Daoy (cell line): ENCODE data around the gene ZDHHC11B. TPM values are rescaled to one million over a fixed set of nuclear protein-coding genes. Genes with fewer than 3 reads are reported as not detected.
A peak's percentile ranks its signal among the peaks of the same experiment; 100 is the strongest.
"Not testable (repeated sequence)": the region's sequence is repeated elsewhere in the genome, so short reads cannot be mapped to it uniquely, and the experiment has no call there.

Experiments used
- DNase-seq: peaks from one replicate; pipeline ENCODE4 v3.0.0-alpha.2; 2015; ENCODE audit warnings: low read depth
- total RNA-seq: library from RNA; depleted of rRNA; stranded (reverse); fragments of >200 nt; shearing (Covaris generic); gene quantifications from 2 replicates; pipeline ENCODE4 v1.2.3, GENCODE V29; 2014

Gene ZDHHC11B
- total RNA-seq, 1 experiment from 2014 or later: under 0.01 TPM

- not testable (repeated sequence) for DNase-seq
These were observed 714 bp upstream of the ZDHHC11B start for GRCh38 chr5:785181-785705.

- not testable (repeated sequence) for DNase-seq
These were observed 575 bp downstream of the ZDHHC11B start for GRCh38 chr5:783881-784427.

GRCh38 chr5:783049-783802 is 1.3 kb downstream of the ZDHHC11B start:
- not testable (repeated sequence) for DNase-seq

GRCh38 chr5:782356-782755 is 2.2 kb downstream of the ZDHHC11B start:
- not testable (repeated sequence) for DNase-seq

- DNase-seq: not testable (repeated sequence)
These were observed 4.0 kb downstream of the ZDHHC11B start for GRCh38 chr5:780571-780970.

GRCh38 chr5:778967-779366 is 5.6 kb downstream of the ZDHHC11B start:
- not testable (repeated sequence) for DNase-seq

- DNase-seq: not testable (repeated sequence)
These were observed 6.1 kb downstream of the ZDHHC11B start for GRCh38 chr5:778421-778820.

GRCh38 chr5:777756-778161 is 6.8 kb downstream of the ZDHHC11B start:
- no peak for DNase-seq

- DNase-seq: no peak
These were observed 7.4 kb downstream of the ZDHHC11B start for GRCh38 chr5:776862-777711.

- DNase-seq: peak; percentile 2
These were observed 8.3 kb downstream of the ZDHHC11B start for GRCh38 chr5:775961-776861.

- peak; percentile 1 for DNase-seq
These were observed 9.0 kb downstream of the ZDHHC11B start for GRCh38 chr5:775595-775960.

GRCh38 chr5:774854-775505 is 9.5 kb downstream of the ZDHHC11B start:
- DNase-seq: not testable (repeated sequence)

- DNase-seq: not testable (repeated sequence)
These were observed 10.2 kb downstream of the ZDHHC11B start for GRCh38 chr5:774304-774703.

- no peak for DNase-seq
These were observed 10.8 kb downstream of the ZDHHC11B start for GRCh38 chr5:773517-774264.

GRCh38 chr5:772931-773330 is 11.6 kb downstream of the ZDHHC11B start:
- not testable (repeated sequence) for DNase-seq

- DNase-seq: not testable (repeated sequence)
These were observed 12.0 kb downstream of the ZDHHC11B start for GRCh38 chr5:772547-772890.

- not testable (repeated sequence) for DNase-seq
These were observed 12.5 kb downstream of the ZDHHC11B start for GRCh38 chr5:771841-772546.

GRCh38 chr5:771087-771781 is 13.3 kb downstream of the ZDHHC11B start:
- DNase-seq: not testable (repeated sequence)

GRCh38 chr5:770585-770984 is 13.9 kb downstream of the ZDHHC11B start:
- DNase-seq: not testable (repeated sequence)
